ENCODE results near the gene MAP2K7.

- TF ChIP-seq CTCF (conservative IDR thresholded peaks at IDR 0.05) (no peak), EZH2 (IDR thresholded peaks at IDR 0.05; ENCODE audit: low read depth) (no peak)
Measured at GRCh38 chr19:7910321-7911161, 6.9 kb downstream of the MAP2K7 start.
